ENCODE measurements around the gene CCDC117. TPM values are rescaled to one million over a fixed set of nuclear protein-coding genes. Genes with fewer than 3 reads are reported as not detected.
"Not testable (repeated sequence)": the region's sequence is repeated elsewhere in the genome, so short reads cannot be mapped to it uniquely, and the experiment has no call there.

The CCDC117 gene
- total RNA-seq, 1 experiment from 2014 or later: 40.0 TPM

DNA sequence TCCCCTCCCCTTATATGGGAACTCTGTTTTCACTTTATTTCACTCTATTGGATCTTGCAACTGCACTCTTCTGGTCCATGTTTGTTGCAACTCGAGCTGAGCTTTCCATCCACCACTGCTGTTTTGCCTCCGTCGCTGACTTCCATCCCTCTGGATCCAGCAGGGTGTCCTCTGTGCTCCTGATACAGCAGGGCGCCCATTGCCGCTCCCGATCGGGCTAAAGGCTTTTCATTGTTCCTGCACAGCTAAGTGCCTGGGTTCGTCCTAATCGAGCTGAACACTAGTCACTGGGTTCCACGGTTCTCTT lies 11.1 kb upstream of the CCDC117 start:
- no peak overlapping the region for H2AK5ac ChIP-seq (ENCODE audit: insufficient read length, low read length)
- peak overlapping the region; percentile 87 to 96 (median 88) for H3K27ac Mint-ChIP-seq

GRCh38 chr22:28762000-28762399 lies 10.5 kb upstream of the CCDC117 start:
- not testable (repeated sequence) for H3K9ac ChIP-seq (ENCODE audit: extremely low read depth, insufficient read length, low read length); H4K5ac ChIP-seq (ENCODE audit: insufficient read length, low read depth, low read length); H3K27me3 ChIP-seq (ENCODE audit: insufficient read depth, low read length); H4K20me1 ChIP-seq (ENCODE audit: control insufficient read depth, insufficient read depth, insufficient read length); H3K27me3 Mint-ChIP-seq (ENCODE audit: low read depth); DNase-seq; H3K23ac ChIP-seq (ENCODE audit: insufficient read length, low read depth, low read length); H3T11ph ChIP-seq (ENCODE audit: low read length); H4K8ac ChIP-seq (replicated peaks; ENCODE audit: insufficient read length, low read depth, low read length); H3K4me1 ChIP-seq (ENCODE audit: insufficient read depth, low read length); H3K18ac ChIP-seq (ENCODE audit: insufficient read length, low read depth, low read length); H2AK5ac ChIP-seq (ENCODE audit: insufficient read length, low read length); H3K9me3 ChIP-seq (ENCODE audit: control insufficient read depth, low read depth, low read length); H2AFZ ChIP-seq (ENCODE audit: low read length); H3K4me3 Mint-ChIP-seq; H3K79me2 ChIP-seq (ENCODE audit: insufficient read depth, low read length); H2BK15ac ChIP-seq (ENCODE audit: low read depth, low read length); H3K4ac ChIP-seq (ENCODE audit: low read depth, low read length); H3K14ac ChIP-seq (ENCODE audit: insufficient read depth, low read length); H3K23me2 ChIP-seq (ENCODE audit: insufficient read length, low read depth, low read length, poor library complexity, severe bottlenecking); H2BK12ac ChIP-seq (ENCODE audit: insufficient read length, low read depth, low read length); H4K91ac ChIP-seq (ENCODE audit: insufficient read length, low read depth, low read length); H2BK120ac ChIP-seq (ENCODE audit: low read depth, low read length, poor library complexity, severe bottlenecking); H3K27ac ChIP-seq (ENCODE audit: insufficient read length, low read depth, low read length); H3K56ac ChIP-seq (ENCODE audit: insufficient read length, low read depth, low read length); H3K4me2 ChIP-seq (ENCODE audit: insufficient read depth, insufficient read length, low read length); H3K79me1 ChIP-seq (ENCODE audit: insufficient read depth, low read depth, low read length, poor library complexity, severe bottlenecking); H2BK5ac ChIP-seq (ENCODE audit: insufficient read length, low read length)
- no CpG with 5 or more reads among the region's 4 CpGs for WGBS (ENCODE audit: extremely low coverage, insufficient read length, low lambda C conversion rate)
- H3K36me3 Mint-ChIP-seq (ENCODE audit: insufficient read depth in 1 of 3, low read depth in 3 of 3): peaks cover 8 to 10% (median 9%) of the 10 kb centered on the region in 3 experiments
- peak overlapping the region; percentile 76 for H2BK20ac ChIP-seq (ENCODE audit: low read depth, low read length, poor library complexity, severe bottlenecking)
- H3K9me3 Mint-ChIP-seq: peaks cover 10 to 11% of the 10 kb centered on the region in 2 experiments; a peak in 4 of 5 replicates
- H3K4me1 Mint-ChIP-seq: peaks cover 20 to 25% of the 10 kb centered on the region in 2 experiments
- H3K27ac Mint-ChIP-seq: peak overlapping the region in 1 of 3 experiments; percentile 96; a peak in 1 of 7 replicates

More for the DNA sequence above, 11.1 kb upstream of the CCDC117 start:
- Histone ChIP-seq H2BK5ac (ENCODE audit: insufficient read length, low read length) (no peak overlapping the region), H3T11ph (ENCODE audit: low read length) (no peak overlapping the region), H2BK20ac (ENCODE audit: low read depth, low read length, poor library complexity, severe bottlenecking) (no peak overlapping the region), H3K9me3 (ENCODE audit: control insufficient read depth, low read depth, low read length) (no peaks in the 10 kb centered on the region), H4K20me1 (ENCODE audit: control insufficient read depth, insufficient read depth, insufficient read length) (no peaks in the 10 kb centered on the region), H3K4me2 (ENCODE audit: insufficient read depth, insufficient read length, low read length) (no peak overlapping the region), H3K27me3 (ENCODE audit: insufficient read depth, low read length) (no peaks in the 10 kb centered on the region), H2BK12ac (ENCODE audit: insufficient read length, low read depth, low read length) (peak overlapping the region; percentile 7), H3K79me1 (ENCODE audit: insufficient read depth, low read depth, low read length, poor library complexity, severe bottlenecking) (no peaks in the 10 kb centered on the region), H3K14ac (ENCODE audit: insufficient read depth, low read length) (no peak overlapping the region), H4K91ac (ENCODE audit: insufficient read length, low read depth, low read length) (no peak overlapping the region), H2AFZ (ENCODE audit: low read length) (no peak overlapping the region), H3K18ac (ENCODE audit: insufficient read length, low read depth, low read length) (peak overlapping the region; percentile 45), H3K79me2 (ENCODE audit: insufficient read depth, low read length) (no peaks in the 10 kb centered on the region), H2BK120ac (ENCODE audit: low read depth, low read length, poor library complexity, severe bottlenecking) (no peak overlapping the region), H3K23ac (ENCODE audit: insufficient read length, low read depth, low read length) (no peak overlapping the region), H3K4ac (ENCODE audit: low read depth, low read length) (no peak overlapping the region), H3K56ac (ENCODE audit: insufficient read length, low read depth, low read length) (no peak overlapping the region), H2BK15ac (ENCODE audit: low read depth, low read length) (no peak overlapping the region), H3K4me1 (ENCODE audit: insufficient read depth, low read length) (no peaks in the 10 kb centered on the region; the same call in 1 of the 2 replicates), H4K5ac (ENCODE audit: insufficient read length, low read depth, low read length) (no peak overlapping the region), H4K8ac (replicated peaks; ENCODE audit: insufficient read length, low read depth, low read length) (no peak overlapping the region), H3K23me2 (ENCODE audit: insufficient read length, low read depth, low read length, poor library complexity, severe bottlenecking) (no peaks in the 10 kb centered on the region), H3K27ac (ENCODE audit: insufficient read length, low read depth, low read length) (peak overlapping the region; percentile 17), H3K9ac (ENCODE audit: extremely low read depth, insufficient read length, low read length) (no peak overlapping the region)
- TF ChIP-seq, protein P1, sequence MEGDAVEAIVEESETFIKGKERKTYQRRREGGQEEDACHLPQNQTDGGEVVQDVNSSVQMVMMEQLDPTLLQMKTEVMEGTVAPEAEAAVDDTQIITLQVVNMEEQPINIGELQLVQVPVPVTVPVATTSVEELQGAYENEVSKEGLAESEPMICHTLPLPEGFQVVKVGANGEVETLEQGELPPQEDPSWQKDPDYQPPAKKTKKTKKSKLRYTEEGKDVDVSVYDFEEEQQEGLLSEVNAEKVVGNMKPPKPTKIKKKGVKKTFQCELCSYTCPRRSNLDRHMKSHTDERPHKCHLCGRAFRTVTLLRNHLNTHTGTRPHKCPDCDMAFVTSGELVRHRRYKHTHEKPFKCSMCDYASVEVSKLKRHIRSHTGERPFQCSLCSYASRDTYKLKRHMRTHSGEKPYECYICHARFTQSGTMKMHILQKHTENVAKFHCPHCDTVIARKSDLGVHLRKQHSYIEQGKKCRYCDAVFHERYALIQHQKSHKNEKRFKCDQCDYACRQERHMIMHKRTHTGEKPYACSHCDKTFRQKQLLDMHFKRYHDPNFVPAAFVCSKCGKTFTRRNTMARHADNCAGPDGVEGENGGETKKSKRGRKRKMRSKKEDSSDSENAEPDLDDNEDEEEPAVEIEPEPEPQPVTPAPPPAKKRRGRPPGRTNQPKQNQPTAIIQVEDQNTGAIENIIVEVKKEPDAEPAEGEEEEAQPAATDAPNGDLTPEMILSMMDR (conservative IDR thresholded peaks at IDR 0.05): no peak
- peaks cover 10 to 11% of the 10 kb centered on the region in 2 experiments; a peak in 4 of 5 replicates for H3K9me3 Mint-ChIP-seq
- WGBS (ENCODE audit: extremely low coverage, insufficient read length, low lambda C conversion rate): no CpG with 5 or more reads among the region's 10 CpGs
- no peaks in the 10 kb centered on the region; the same call in 1 of the 2 replicates for H3K27me3 Mint-ChIP-seq (ENCODE audit: low read depth)
- peaks cover 8 to 14% (median 14%) of the 10 kb centered on the region in 3 experiments for H3K36me3 Mint-ChIP-seq (ENCODE audit: insufficient read depth in 1 of 3, low read depth in 3 of 3)
- peak; percentile 41 for DNase-seq
- H3K4me1 Mint-ChIP-seq: peaks cover 20 to 25% of the 10 kb centered on the region in 2 experiments
- H3K4me3 Mint-ChIP-seq: no peak overlapping the region; a peak in 1 of 5 replicates

Data from H9 (cell line).